HG03565 (cell line): Measurements from ENCODE around the gene TROAP.

Experiments used
- ATAC-seq: cut with Tn5 transposase; IDR thresholded peaks from one replicate; pipeline ENCODE4 v1.9.1; 2021; ENCODE audit warnings: mild to moderate bottlenecking, moderate library complexity; ENCODE audit not compliant: unreplicated experiment

Gene TROAP

GRCh38 chr12:49341777-49342065, 18.7 kb downstream of the TROAP start:
- ATAC-seq, result no peak

GRCh38 chr12:49342066-49342913, 19.2 kb downstream of the TROAP start:
- peak; percentile 41 for ATAC-seq

- no peak for ATAC-seq
These were observed 20.1 kb downstream of the TROAP start for GRCh38 chr12:49342914-49343731.

- no peak for ATAC-seq
These were observed 21.5 kb downstream of the TROAP start for GRCh38 chr12:49344486-49345050.

- no peak for ATAC-seq
These were observed 22.2 kb downstream of the TROAP start for GRCh38 chr12:49345051-49345824.

GRCh38 chr12:49345825-49346658, 23.0 kb downstream of the TROAP start:
- no peak for ATAC-seq

- no peak for ATAC-seq
These were observed 23.7 kb downstream of the TROAP start, which contains the start of gene DNAJC22 for GRCh38 chr12:49346659-49347310. TSS of gene DNAJC22 (plus strand) at chr12:49346888. CDS start at chr12:49348873, 1,985 bp downstream.

- ATAC-seq, result no peak
These were observed 24.5 kb downstream of the TROAP start for GRCh38 chr12:49347311-49348193.

GRCh38 chr12:49348781-49349180, 25.7 kb downstream of the TROAP start:
- ATAC-seq, result no peak

- no peak for ATAC-seq
These were observed 26.2 kb downstream of the TROAP start for GRCh38 chr12:49349266-49349665.

GRCh38 chr12:49352351-49352750, 29.3 kb downstream of the TROAP start:
- no peak for ATAC-seq

GRCh38 chr12:49355913-49356312, 32.9 kb downstream of the TROAP start:
- no peak for ATAC-seq

GRCh38 chr12:49357103-49357678, 34.1 kb downstream of the TROAP start:
- ATAC-seq, result no peak

- ATAC-seq, result no peak
These were observed 35.6 kb downstream of the TROAP start for GRCh38 chr12:49358483-49359141.

- no peak for ATAC-seq
These were observed 36.6 kb downstream of the TROAP start for GRCh38 chr12:49359671-49360070.

- no peak for ATAC-seq
These were observed 39.0 kb downstream of the TROAP start for GRCh38 chr12:49362077-49362476.

GRCh38 chr12:49364989-49365388, 41.9 kb downstream of the TROAP start:
- ATAC-seq, result no peak

GRCh38 chr12:49365542-49365941, 42.5 kb downstream of the TROAP start:
- ATAC-seq, result no peak
